C4-2B (cell line): Measurements from ENCODE around the gene ZBTB16.

Experiments
- H3K27ac ChIP-seq: fragments of 450-650 bp; 2 replicates; pipeline ENCODE4 v1.5.1; 2017
- CTCF ChIP-seq: fragments of 450-650 bp; conservative IDR thresholded peaks from 2 replicates; pipeline ENCODE4 v1.5.1; 2017; ENCODE audit warnings: mild to moderate bottlenecking
- ZFX ChIP-seq: fragments of 450-650 bp; IDR thresholded peaks from 2 replicates; pipeline ENCODE4 v1.6.1; 2017

Gene ZBTB16

GRCh38 chr11:114137838-114138237, 78.3 kb downstream of the ZBTB16 start:
- TF ChIP-seq CTCF (no peak), ZFX (no peak)
- H3K27ac ChIP-seq, result no peak overlapping the region; the same call in 1 of the 2 replicates

GRCh38 chr11:114138411-114138810, 78.9 kb downstream of the ZBTB16 start:
- TF ChIP-seq CTCF (no peak), ZFX (no peak)
- H3K27ac ChIP-seq, result no peak overlapping the region

- no peak overlapping the region for H3K27ac ChIP-seq
These were observed 81.3 kb downstream of the ZBTB16 start for GRCh38 chr11:114140826-114141225.

GRCh38 chr11:114141863-114142580, 82.5 kb downstream of the ZBTB16 start:
- H3K27ac ChIP-seq, result no peak overlapping the region
- TF ChIP-seq CTCF, result no peak
- no peak for TF ChIP-seq ZFX

More at GRCh38 chr11:114140826-114141225, 81.3 kb downstream of the ZBTB16 start:
- TF ChIP-seq ZFX (no peak), CTCF (no peak)

- TF ChIP-seq CTCF (no peak), ZFX (no peak)
- H3K27ac ChIP-seq, result peak overlapping the region; percentile 65
These were observed 83.2 kb downstream of the ZBTB16 start for GRCh38 chr11:114142707-114143106.

GRCh38 chr11:114145166-114145775, 85.8 kb downstream of the ZBTB16 start:
- no peak overlapping the region for H3K27ac ChIP-seq
- no peak for TF ChIP-seq ZFX
- no peak for TF ChIP-seq CTCF

- H3K27ac ChIP-seq, result peak overlapping the region; percentile 93
- no peak for TF ChIP-seq CTCF
- TF ChIP-seq ZFX, result no peak
These were observed 88.0 kb downstream of the ZBTB16 start for GRCh38 chr11:114147375-114148012.
